Astrocyte (in vitro differentiated cells and primary cell): ENCODE data around the gene KIF1A. TPM values are rescaled to one million over a fixed set of nuclear protein-coding genes. Genes with fewer than 3 reads are reported as not detected.

Source experiments
- DNase-seq: peaks from one replicate; pipeline ENCODE4 v3.0.0-alpha.2; 2010; ENCODE audit warnings: low read depth
- FAIRE-seq: peaks from 2 replicates; lab custom pipeline; 2011; peaks lifted over from hg19 to GRCh38; lab: Jason Lieb, UNC
- H2AFZ ChIP-seq: 2 replicates; pipeline ENCODE4 v1.6.0; 2012; ENCODE audit warnings: low read depth, low read length, inconsistent platforms
- H3K27ac ChIP-seq: 2 replicates; pipeline ENCODE4 v1.5.1; 2011; ENCODE audit warnings: low read depth, low read length, inconsistent platforms
- H3K27me3 ChIP-seq: 2 replicates; pipeline ENCODE4 v1.6.0; 2011; ENCODE audit warnings: low read length, inconsistent platforms; ENCODE audit not compliant: insufficient read depth
- H3K36me3 ChIP-seq: 2 replicates; pipeline ENCODE4 v1.5.1; 2011; ENCODE audit warnings: low read length, inconsistent platforms; ENCODE audit not compliant: insufficient read depth
- H3K4me1 ChIP-seq: 2 replicates; pipeline ENCODE4 v1.5.1; 2011; ENCODE audit warnings: low read length, inconsistent platforms; ENCODE audit not compliant: insufficient read depth
- H3K4me2 ChIP-seq: 2 replicates; pipeline ENCODE4 v1.6.0; 2012; ENCODE audit warnings: low read length, inconsistent platforms
- H3K4me3 ChIP-seq: 2 replicates; pipeline ENCODE4 v1.5.1; 2011; ENCODE audit warnings: low read depth, mild to moderate bottlenecking, low read length, inconsistent platforms; ENCODE audit not compliant: insufficient read depth
- H3K79me2 ChIP-seq: 2 replicates; pipeline ENCODE4 v1.6.0; 2012; ENCODE audit warnings: mild to moderate bottlenecking, low read length, inconsistent platforms; ENCODE audit not compliant: insufficient read depth
- H3K9ac ChIP-seq: 2 replicates; pipeline ENCODE4 v1.6.0; 2012; ENCODE audit warnings: mild to moderate bottlenecking, low read length, inconsistent platforms
- H3K9me3 ChIP-seq: 2 replicates; pipeline ENCODE4 v1.5.1; 2012; ENCODE audit warnings: low read depth, mild to moderate bottlenecking, low read length, inconsistent platforms; ENCODE audit not compliant: insufficient read depth
- H4K20me1 ChIP-seq: 2 replicates; pipeline ENCODE4 v1.6.0; 2012; ENCODE audit warnings: low read length, inconsistent platforms; ENCODE audit not compliant: insufficient read depth
- H3K27ac Mint-ChIP-seq: one replicate; pipeline ENCODE4 v1.8.0; 2021; ENCODE audit warnings: mild to moderate bottlenecking, mixed read lengths; ENCODE audit not compliant: unreplicated experiment
- H3K27me3 Mint-ChIP-seq: one replicate; pipeline ENCODE4 v1.8.0; 2021; ENCODE audit warnings: low read depth, mixed read lengths; ENCODE audit not compliant: unreplicated experiment
- H3K36me3 Mint-ChIP-seq: one replicate; pipeline ENCODE4 v1.8.0; 2021; ENCODE audit warnings: low read depth, mixed read lengths; ENCODE audit not compliant: unreplicated experiment
- H3K4me1 Mint-ChIP-seq: one replicate; pipeline ENCODE4 v1.8.0; 2021; ENCODE audit warnings: low read depth, mixed read lengths; ENCODE audit not compliant: unreplicated experiment
- H3K4me3 Mint-ChIP-seq: one replicate; pipeline ENCODE4 v1.8.0; 2021; ENCODE audit warnings: mild to moderate bottlenecking, moderate library complexity, mixed read lengths; ENCODE audit not compliant: unreplicated experiment
- H3K9me3 Mint-ChIP-seq: one replicate; pipeline ENCODE4 v1.8.0; 2021; ENCODE audit warnings: mild to moderate bottlenecking, mixed read lengths; ENCODE audit not compliant: unreplicated experiment
- EZH2 ChIP-seq: IDR thresholded peaks from 2 replicates; pipeline ENCODE4 v1.6.1; 2012; ENCODE audit warnings: mild to moderate bottlenecking, low read length, inconsistent platforms; ENCODE audit not compliant: insufficient read depth
- total RNA-seq: library from RNA; stranded (reverse); gene quantifications from 2 replicates; pipeline ENCODE4 v1.2.1, GENCODE V29; 2021
- TF ChIP-seq, protein P1 (sequence below): IDR thresholded peaks from 2 replicates; pipeline ENCODE4 v1.5.1; 2011; ENCODE audit warnings: low read depth, mild to moderate bottlenecking, inconsistent platforms, low read length, moderate library complexity; ENCODE audit not compliant: insufficient read depth

The KIF1A gene
- total RNA-seq, 1 donor from 2014 or later = 51.2 TPM

DNA sequence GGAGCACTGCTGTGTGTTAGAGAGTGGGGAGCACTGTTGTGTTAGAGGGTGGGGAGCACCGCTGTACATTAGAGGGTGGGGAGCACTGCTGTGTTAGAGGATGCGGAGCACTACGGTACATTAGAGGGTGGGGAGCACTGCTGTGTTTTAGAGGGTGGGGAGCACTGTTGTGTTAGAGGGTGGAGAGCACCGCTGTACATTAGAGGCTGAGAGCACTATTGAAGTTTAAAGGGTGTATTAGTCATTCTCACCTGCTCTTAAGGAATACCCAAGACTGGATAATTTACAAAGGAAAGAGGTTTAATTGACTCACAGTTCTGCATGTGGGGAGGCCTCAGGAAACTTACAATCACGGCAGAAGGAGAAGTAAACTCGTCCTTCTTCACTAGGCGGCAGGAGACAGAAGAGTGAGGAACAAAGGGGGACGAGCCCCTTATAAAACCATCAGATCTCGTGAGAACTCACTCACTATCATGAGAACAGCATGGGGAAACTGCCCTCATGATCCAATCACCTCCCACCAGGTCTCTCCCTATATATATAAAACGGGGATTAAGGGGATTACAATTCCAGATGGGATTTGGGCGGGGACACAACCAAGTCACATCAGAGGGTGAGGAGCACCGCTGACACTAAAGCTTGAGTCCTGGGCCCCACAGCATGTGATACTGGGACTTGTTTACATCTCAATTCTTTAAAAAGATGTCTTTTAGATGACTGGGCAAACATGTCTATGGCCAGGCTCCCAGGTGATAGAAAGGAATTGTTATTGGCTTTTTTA, 29.1 kb upstream of the KIF1A start:
- Histone ChIP-seq H4K20me1 (no peaks in the 10 kb centered on the region), H3K4me1 (no peaks in the 10 kb centered on the region), H3K27me3 (peaks cover 5% of the 10 kb centered on the region), H2AFZ (no peak overlapping the region), H3K79me2 (no peaks in the 10 kb centered on the region), H3K9me3 (peaks cover 1% of the 10 kb centered on the region), H3K4me3 (no peak overlapping the region), H3K27ac (no peak overlapping the region), H3K36me3 (no peaks in the 10 kb centered on the region), H3K9ac (no peak overlapping the region), H3K4me2 (no peak overlapping the region)
- H3K36me3 Mint-ChIP-seq = peaks cover 2% of the 10 kb centered on the region
- H3K27ac Mint-ChIP-seq = peak overlapping the region; percentile 14
- H3K9me3 Mint-ChIP-seq = peaks cover 14% of the 10 kb centered on the region
- DNase-seq = no peak
- H3K4me1 Mint-ChIP-seq = no peaks in the 10 kb centered on the region
- TF ChIP-seq, protein P1, sequence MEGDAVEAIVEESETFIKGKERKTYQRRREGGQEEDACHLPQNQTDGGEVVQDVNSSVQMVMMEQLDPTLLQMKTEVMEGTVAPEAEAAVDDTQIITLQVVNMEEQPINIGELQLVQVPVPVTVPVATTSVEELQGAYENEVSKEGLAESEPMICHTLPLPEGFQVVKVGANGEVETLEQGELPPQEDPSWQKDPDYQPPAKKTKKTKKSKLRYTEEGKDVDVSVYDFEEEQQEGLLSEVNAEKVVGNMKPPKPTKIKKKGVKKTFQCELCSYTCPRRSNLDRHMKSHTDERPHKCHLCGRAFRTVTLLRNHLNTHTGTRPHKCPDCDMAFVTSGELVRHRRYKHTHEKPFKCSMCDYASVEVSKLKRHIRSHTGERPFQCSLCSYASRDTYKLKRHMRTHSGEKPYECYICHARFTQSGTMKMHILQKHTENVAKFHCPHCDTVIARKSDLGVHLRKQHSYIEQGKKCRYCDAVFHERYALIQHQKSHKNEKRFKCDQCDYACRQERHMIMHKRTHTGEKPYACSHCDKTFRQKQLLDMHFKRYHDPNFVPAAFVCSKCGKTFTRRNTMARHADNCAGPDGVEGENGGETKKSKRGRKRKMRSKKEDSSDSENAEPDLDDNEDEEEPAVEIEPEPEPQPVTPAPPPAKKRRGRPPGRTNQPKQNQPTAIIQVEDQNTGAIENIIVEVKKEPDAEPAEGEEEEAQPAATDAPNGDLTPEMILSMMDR = no peak
- no peak for TF ChIP-seq EZH2
- peaks cover 34% of the 10 kb centered on the region for H3K27me3 Mint-ChIP-seq
- no peak for FAIRE-seq
- no peak overlapping the region for H3K4me3 Mint-ChIP-seq

DNA sequence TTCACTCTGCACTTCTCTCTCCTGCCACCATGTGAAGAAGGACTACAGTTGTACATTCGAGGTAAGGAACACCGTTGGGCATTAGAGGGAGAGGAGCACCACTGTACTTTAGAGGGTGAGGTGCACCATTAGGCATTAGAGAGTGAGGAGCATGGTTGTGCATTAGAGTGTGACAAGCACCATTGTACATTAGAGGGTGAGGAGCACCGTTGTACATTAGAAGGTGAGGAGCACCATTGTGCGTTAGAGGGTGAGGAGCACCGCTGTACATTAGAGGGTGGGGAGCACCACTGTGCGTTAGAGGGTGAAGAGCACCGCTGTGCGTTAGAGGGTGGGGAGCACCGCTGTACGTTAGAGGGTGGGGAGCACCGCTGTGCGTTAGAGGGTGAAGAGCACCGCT, 27.8 kb upstream of the KIF1A start:
- H3K9ac ChIP-seq = no peak overlapping the region
- no peak for FAIRE-seq
- no peak overlapping the region for H3K4me2 ChIP-seq
- no peaks in the 10 kb centered on the region for H4K20me1 ChIP-seq
- Mint-ChIP-seq H3K9me3 (peaks cover 7% of the 10 kb centered on the region), H3K36me3 (peaks cover 2% of the 10 kb centered on the region), H3K4me1 (no peaks in the 10 kb centered on the region), H3K27ac (no peak overlapping the region), H3K4me3 (no peak overlapping the region), H3K27me3 (peaks cover 39% of the 10 kb centered on the region)
- no peaks in the 10 kb centered on the region for H3K9me3 ChIP-seq
- no peak overlapping the region for H3K4me3 ChIP-seq
- H3K27me3 ChIP-seq = peaks cover 7% of the 10 kb centered on the region
- no peak overlapping the region for H3K27ac ChIP-seq
- no peaks in the 10 kb centered on the region for H3K79me2 ChIP-seq
- TF ChIP-seq, protein P1 = no peak
- no peak for TF ChIP-seq EZH2
- H3K4me1 ChIP-seq = no peaks in the 10 kb centered on the region
- H3K36me3 ChIP-seq = no peaks in the 10 kb centered on the region
- no peak overlapping the region for H2AFZ ChIP-seq
- DNase-seq = no peak
